HEK293T (cell line): Measurements from ENCODE around the gene LUC7L3.
"Not testable (repeated sequence)": the region's sequence is repeated elsewhere in the genome, so short reads cannot be mapped to it uniquely, and the experiment has no call there.

Source experiments
- ARNT ChIP-seq: fragments of 450-650 bp; IDR thresholded peaks from 2 replicates; pipeline ENCODE4 v1.6.1; 2017; ENCODE audit warnings: mild to moderate bottlenecking
- FOXA1 ChIP-seq: fragments of 450-650 bp; IDR thresholded peaks from 2 replicates; pipeline ENCODE4 v1.6.1; 2016; ENCODE audit warnings: mild to moderate bottlenecking
- L3MBTL2 ChIP-seq: fragments of 450-650 bp; conservative IDR thresholded peaks from 2 replicates; pipeline ENCODE4 v1.6.1; 2016; ENCODE audit warnings: mild to moderate bottlenecking
- PKNOX1 ChIP-seq: fragments of 450-650 bp; IDR thresholded peaks from 2 replicates; pipeline ENCODE4 v1.6.1; 2016
- SP1 ChIP-seq: fragments of 450-650 bp; IDR thresholded peaks from 2 replicates; pipeline ENCODE4 v1.6.1; 2017

GRCh38 chr17:50709053-50709452, 10.3 kb upstream of the LUC7L3 start:
- TF ChIP-seq L3MBTL2, ARNT, SP1, FOXA1, PKNOX1: not testable (repeated sequence)
